ENCODE data around the gene REXO4.
"Not testable (repeated sequence)": the region's sequence is repeated elsewhere in the genome, so short reads cannot be mapped to it uniquely, and the experiment has no call there.

REXO4 gene

DNA sequence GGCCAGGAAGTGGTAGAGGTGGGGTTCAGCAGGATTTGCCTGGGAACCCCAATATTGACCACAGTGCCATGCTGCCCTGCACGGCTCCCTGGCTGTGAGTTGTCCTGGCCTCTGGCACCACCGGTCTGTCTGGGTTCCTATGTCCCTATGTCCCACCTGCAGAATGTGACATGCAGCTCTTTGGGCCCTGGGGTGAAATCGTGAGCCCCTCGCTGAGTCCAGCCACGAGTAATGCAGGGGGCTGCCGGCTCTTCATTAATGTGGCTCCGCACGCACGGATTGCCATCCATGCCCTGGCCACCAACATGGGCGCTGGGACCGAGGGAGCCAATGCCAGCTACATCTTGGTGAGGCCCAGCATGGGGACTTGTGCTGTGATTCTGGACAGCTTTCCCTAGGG, 39.9 kb upstream of the REXO4 start:
- no peak for TF ChIP-seq JUND (IDR thresholded peaks at IDR 0.05; ENCODE audit: low read depth)
- no peak for DNase-seq (ENCODE audit: low read depth in 1 of 2, low spot score in 1 of 2)
- in situ Hi-C loops (cut with HindIII; ENCODE audit: low pct_unique_long_range_greater_than_20kb, low sequenced_read_pairs) = no loop called here

DNA sequence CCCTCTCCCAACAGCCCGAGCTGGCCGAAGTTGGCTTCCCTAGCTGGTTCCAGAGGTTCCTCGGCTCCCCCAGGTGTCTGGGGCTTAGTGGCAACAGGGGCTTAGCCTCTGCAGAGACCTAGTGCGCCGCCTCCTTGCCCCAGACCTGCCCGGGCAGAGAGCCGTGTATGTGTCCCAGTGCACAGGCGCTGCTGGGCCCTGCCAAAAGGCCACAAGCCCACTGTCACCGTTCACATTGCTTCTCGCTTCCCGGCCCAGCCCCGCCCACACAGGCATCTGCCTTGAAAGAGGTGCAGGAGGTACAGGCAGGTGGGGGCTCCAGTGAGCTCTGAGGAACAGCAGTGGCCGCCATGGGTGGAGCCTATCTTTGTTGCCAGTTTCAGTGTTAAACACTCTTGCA, 39.4 kb upstream of the REXO4 start:
- TF ChIP-seq JUND (IDR thresholded peaks at IDR 0.05; ENCODE audit: low read depth) = no peak
- no peak for DNase-seq (ENCODE audit: low read depth in 1 of 2, low spot score in 1 of 2)
- in situ Hi-C loops (cut with HindIII; ENCODE audit: low pct_unique_long_range_greater_than_20kb, low sequenced_read_pairs) = no loop called here

GRCh38 chr9:133456409-133456808, 38.6 kb upstream of the REXO4 start:
- in situ Hi-C loops (cut with HindIII; ENCODE audit: low pct_unique_long_range_greater_than_20kb, low sequenced_read_pairs) = no loop called here
- peak in 1 of 2 experiments; percentile 48 for DNase-seq (ENCODE audit: low read depth in 1 of 2, low spot score in 1 of 2)
- no peak for TF ChIP-seq JUND (IDR thresholded peaks at IDR 0.05; ENCODE audit: low read depth)

GRCh38 chr9:133455936-133456335, 38.1 kb upstream of the REXO4 start:
- no peak for DNase-seq (ENCODE audit: low read depth in 1 of 2, low spot score in 1 of 2)
- in situ Hi-C loops (cut with HindIII; ENCODE audit: low pct_unique_long_range_greater_than_20kb, low sequenced_read_pairs) = no loop called here
- no peak for TF ChIP-seq JUND (IDR thresholded peaks at IDR 0.05; ENCODE audit: low read depth)

- in situ Hi-C loops (cut with HindIII; ENCODE audit: low pct_unique_long_range_greater_than_20kb, low sequenced_read_pairs) = no loop called here
- no peak for DNase-seq (ENCODE audit: low read depth in 1 of 2, low spot score in 1 of 2)
- no peak for TF ChIP-seq JUND (IDR thresholded peaks at IDR 0.05; ENCODE audit: low read depth)
These were observed 37.3 kb upstream of the REXO4 start for GRCh38 chr9:133454943-133455673.

- DNase-seq (ENCODE audit: low read depth in 1 of 2, low spot score in 1 of 2) = no peak
- TF ChIP-seq JUND (IDR thresholded peaks at IDR 0.05; ENCODE audit: low read depth) = no peak
- in situ Hi-C loops (cut with HindIII; ENCODE audit: low pct_unique_long_range_greater_than_20kb, low sequenced_read_pairs) = no loop called here
These were observed 36.5 kb upstream of the REXO4 start for GRCh38 chr9:133454325-133454724.

GRCh38 chr9:133453651-133454050, 35.8 kb upstream of the REXO4 start:
- no peak for DNase-seq (ENCODE audit: low read depth in 1 of 2, low spot score in 1 of 2)
- no peak for TF ChIP-seq JUND (IDR thresholded peaks at IDR 0.05; ENCODE audit: low read depth)
- in situ Hi-C loops (cut with HindIII; ENCODE audit: low pct_unique_long_range_greater_than_20kb, low sequenced_read_pairs) = no loop called here

- no peak for DNase-seq (ENCODE audit: low read depth in 1 of 2, low spot score in 1 of 2)
- in situ Hi-C loops (cut with HindIII; ENCODE audit: low pct_unique_long_range_greater_than_20kb, low sequenced_read_pairs) = no loop called here
These were observed 34.8 kb upstream of the REXO4 start for GRCh38 chr9:133452562-133452961.

DNA sequence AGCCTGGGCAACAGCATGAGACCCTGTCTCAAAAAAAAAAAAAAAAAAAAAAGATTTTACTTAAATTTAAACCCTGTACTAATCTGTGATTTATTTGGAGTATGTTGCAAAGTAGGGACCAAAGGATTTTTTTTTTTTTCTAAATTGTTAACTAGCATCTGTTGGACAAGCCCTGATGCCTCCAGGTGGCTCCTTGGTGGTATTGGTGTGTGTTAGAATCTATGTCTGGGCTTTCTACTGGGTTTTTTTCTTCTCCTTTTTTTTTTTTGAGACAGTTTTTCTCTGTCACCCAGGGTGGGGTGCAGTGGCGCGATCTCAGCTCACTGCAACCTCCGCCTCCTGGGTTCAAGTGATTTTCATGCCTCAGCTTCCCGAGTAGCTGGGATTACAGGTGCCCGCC, 34.1 kb upstream of the REXO4 start:
- DNase-seq (ENCODE audit: low read depth in 1 of 2, low spot score in 1 of 2); in situ Hi-C loops (cut with HindIII; ENCODE audit: low pct_unique_long_range_greater_than_20kb, low sequenced_read_pairs): not testable (repeated sequence)

More at GRCh38 chr9:133452562-133452961, 34.8 kb upstream of the REXO4 start:
- no peak for TF ChIP-seq JUND (IDR thresholded peaks at IDR 0.05; ENCODE audit: low read depth)

DNA sequence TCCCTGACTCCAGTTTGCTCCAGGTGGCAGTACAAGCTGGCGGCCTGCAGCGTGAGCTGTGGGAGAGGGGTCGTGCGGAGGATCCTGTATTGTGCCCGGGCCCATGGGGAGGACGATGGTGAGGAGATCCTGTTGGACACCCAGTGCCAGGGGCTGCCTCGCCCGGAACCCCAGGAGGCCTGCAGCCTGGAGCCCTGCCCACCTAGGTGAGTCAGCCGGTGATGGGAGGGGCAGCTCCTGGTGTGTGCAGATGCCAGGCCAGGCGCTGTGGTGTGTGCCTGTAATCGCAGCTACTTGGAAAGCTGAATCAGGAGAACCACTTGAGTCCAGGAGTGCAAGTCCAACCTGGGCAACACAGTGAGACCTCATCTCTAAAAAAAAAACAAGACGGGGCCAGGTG, 31.9 kb upstream of the REXO4 start:
- no peak for TF ChIP-seq JUND (IDR thresholded peaks at IDR 0.05; ENCODE audit: low read depth)
- DNase-seq (ENCODE audit: low read depth in 1 of 2, low spot score in 1 of 2) = no peak

DNA sequence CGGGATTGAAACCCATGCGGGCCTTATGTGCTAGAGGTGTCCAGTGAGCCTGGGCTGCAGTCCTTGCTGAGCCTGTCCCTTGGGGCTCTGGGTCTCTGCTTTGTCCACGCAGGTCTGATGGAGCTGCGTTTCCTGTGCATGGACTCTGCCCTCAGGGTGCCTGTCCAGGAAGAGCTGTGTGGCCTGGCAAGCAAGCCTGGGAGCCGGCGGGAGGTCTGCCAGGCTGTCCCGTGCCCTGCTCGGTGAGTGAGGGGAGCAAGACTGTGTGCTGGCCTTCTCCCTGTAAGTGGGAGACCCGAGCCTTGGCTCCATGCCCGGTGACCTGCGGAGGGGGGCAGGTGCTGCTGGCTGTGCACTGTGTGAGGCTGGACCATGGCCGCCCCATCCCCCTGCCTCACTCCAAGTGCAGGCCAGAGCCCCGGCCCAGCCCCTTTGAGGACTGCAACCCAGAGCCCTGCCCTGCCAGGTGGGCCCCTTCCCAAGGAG, 30.7 kb upstream of the REXO4 start:
- in situ Hi-C loops (cut with HindIII; ENCODE audit: low pct_unique_long_range_greater_than_20kb, low sequenced_read_pairs) = no loop called here
- no peak for TF ChIP-seq JUND (IDR thresholded peaks at IDR 0.05; ENCODE audit: low read depth)
- DNase-seq (ENCODE audit: low read depth in 1 of 2, low spot score in 1 of 2) = no peak

More for the DNA sequence above, 31.9 kb upstream of the REXO4 start:
- in situ Hi-C loops (cut with HindIII; ENCODE audit: low pct_unique_long_range_greater_than_20kb, low sequenced_read_pairs) = no loop called here

DNA sequence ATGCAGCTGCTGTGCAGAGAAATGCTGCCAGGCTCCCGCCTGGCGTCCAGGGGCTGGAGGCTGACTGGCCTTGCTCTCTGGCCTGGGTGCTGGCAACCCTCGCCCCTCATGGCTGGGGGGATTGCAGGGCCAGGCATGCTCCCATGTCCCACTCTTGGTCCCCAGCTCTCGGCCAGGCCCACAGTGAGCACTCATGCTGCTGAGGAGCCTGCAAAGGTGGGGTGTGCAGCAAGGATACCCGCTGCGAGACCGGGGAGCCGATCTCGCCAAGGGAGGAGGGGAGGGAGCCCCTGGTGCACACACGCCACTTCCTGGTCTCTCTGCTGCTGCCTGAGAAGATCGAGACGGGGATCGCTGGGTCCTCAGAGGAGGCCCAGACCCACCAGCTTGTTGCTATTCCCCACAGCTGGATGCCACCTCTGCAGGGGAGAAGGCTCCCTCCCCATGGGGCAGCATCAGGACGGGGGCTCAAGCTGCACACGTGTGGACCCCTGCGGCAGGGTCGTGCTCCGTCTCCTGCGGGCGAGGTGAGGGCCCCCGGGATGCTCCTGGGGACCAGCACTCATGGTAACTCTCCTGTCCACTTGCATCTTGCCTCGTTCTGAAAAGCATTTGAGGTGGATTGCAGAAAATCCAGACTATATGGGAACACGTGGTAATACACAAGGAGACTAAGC, 27.6 kb upstream of the REXO4 start:
- TF ChIP-seq JUND (IDR thresholded peaks at IDR 0.05; ENCODE audit: low read depth) = no peak
- DNase-seq (ENCODE audit: low read depth in 1 of 2, low spot score in 1 of 2) = no peak
- in situ Hi-C loops (cut with HindIII; ENCODE audit: low pct_unique_long_range_greater_than_20kb, low sequenced_read_pairs) = no loop called here

DNA sequence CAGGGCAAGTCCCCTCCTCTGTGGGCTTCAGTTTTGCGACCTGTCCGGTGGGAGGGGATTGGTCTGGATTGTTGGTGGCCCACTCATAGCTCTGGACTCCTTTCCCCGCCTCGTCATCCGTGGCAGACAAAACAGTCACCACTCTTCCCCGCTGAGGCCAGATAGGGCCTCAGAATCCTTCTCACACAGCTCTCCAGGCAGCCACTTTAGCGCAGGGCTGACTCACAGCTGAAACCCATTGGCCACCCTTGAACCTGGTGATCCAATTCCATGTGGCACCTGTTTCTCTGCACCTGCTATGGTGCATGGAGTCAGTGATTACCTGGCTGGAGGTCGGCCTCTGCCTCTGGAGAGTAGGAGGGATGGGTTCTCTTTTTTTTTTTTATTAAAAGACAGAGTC, 26.2 kb upstream of the REXO4 start:
- TF ChIP-seq JUND (IDR thresholded peaks at IDR 0.05; ENCODE audit: low read depth) = no peak
- in situ Hi-C loops (cut with HindIII; ENCODE audit: low pct_unique_long_range_greater_than_20kb, low sequenced_read_pairs) = no loop called here
- DNase-seq (ENCODE audit: low read depth in 1 of 2, low spot score in 1 of 2) = no peak
